CD4-positive, alpha-beta T cell treated with Interleukin-15 for 1 hour (primary cell): ENCODE data around the gene QSER1.
"Not testable (repeated sequence)": the region's sequence is repeated elsewhere in the genome, so short reads cannot be mapped to it uniquely, and the experiment has no call there.

Experiments
- DNase-seq: peaks from one replicate; pipeline ENCODE4 v3.0.0-alpha.2; 2020

QSER1 gene

DNA sequence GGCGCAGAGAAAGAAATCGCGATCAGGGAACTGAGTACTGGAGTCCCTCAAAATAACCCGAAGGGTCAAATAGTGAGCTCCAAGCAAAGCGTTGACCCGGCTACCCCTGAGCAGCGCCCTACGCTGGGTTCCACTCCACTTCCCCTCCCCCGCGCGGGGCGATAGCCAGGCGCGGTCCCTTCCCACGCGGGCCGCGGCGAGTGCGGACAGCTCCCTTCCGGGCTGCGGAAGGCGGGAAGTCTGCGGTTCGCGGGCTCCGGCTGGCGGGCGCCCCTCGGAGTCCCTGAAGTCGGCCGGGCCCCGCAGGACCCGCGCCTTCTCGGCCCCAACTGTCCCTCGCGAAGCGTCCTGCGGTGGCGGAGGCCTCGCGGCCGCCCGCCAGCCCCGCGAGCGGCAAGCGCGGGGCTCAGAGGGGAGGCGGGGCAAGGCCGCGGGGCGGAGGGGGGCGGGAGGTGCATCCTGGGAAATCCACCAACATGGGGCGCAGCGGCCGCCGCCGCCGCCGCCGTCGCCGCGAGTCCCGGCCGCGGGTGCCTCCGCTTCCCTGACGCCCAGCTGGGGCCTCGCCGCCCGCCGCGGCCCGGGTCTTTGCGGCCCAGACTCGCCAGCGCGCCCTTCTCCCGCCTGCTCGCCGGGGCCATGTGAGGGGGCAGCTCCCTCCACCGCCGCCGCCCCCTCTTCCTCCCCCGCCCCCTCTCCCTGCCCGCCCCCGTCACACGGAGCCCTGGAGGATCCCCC lies at the start of gene QSER1:
Gene QSER1, plus strand, starts transcription at position 457 of the 738 bp plus-strand sequence. CDS start 315 bp downstream, outside the sequence.
- peak; percentile 62 for DNase-seq

GRCh38 chr11:32843544-32843943 lies 49.1 kb upstream of the QSER1 start:
- no peak for DNase-seq

GRCh38 chr11:32847511-32847910 lies 45.1 kb upstream of the QSER1 start:
- DNase-seq: no peak

DNA sequence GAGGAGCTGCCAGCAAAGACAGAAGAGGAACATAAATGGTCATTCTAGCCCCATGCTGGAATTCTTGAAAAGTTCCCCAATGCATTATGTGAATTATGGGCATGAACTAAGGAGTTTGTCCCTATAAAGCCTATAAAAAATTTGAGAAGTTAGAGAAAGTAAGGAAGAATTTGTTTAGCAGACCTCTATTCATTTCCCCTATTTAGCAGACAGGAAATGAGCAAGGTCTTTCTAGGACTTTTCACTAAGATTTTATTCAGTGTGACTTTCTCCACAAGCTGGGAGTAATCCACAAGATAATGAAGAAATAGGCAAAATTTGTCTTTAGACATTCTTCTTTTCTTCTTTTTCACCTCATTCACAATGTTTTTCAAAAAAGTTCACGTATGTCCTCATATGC lies 42.9 kb upstream of the QSER1 start:
- no peak for DNase-seq

DNA sequence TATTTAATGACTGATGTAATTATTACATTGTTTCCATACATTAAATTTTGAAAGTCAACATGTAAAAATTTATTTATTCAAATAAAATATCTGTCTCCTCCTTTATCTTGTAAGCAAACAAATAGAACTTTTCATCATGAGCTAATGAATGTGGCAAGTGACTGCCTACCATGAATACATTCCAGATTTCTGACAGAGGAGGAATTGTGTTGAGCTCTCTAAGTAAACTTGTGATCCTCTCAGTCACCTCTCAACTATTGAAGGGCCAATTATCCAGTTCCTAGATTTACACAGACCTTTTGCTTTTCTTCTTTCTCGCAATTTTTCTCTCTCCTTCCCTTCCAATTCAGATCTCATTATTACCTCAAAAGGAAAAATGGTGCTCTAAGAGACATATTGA lies 41.4 kb upstream of the QSER1 start:
- no peak for DNase-seq

GRCh38 chr11:32852207-32852606 lies 40.4 kb upstream of the QSER1 start:
- no peak for DNase-seq

- DNase-seq: no peak
Observed at GRCh38 chr11:32855601-32856000, 37.0 kb upstream of the QSER1 start.

GRCh38 chr11:32858731-32859130 lies 33.9 kb upstream of the QSER1 start:
- DNase-seq: no peak

- no peak for DNase-seq
Observed at GRCh38 chr11:32861850-32862577, 30.6 kb upstream of the QSER1 start.

- DNase-seq: no peak
Observed at GRCh38 chr11:32864555-32864954, 28.1 kb upstream of the QSER1 start.

DNA sequence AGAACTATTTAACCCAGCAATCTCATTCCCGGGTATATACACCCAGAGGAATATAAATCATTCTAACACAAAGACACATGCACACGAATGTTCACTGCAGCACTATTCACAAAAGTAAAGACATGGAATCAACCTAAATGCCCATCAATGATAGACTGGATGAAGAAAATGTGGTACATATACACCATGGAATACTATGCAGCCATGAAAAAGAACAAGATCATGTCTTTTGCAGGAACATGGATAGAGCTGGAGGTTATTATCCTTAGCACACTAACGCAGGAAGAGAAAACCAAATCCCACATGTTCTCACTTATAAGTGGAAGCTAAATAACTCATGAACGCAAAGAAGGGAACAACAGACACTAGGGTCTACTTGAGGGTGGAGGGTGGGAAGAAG lies 23.9 kb upstream of the QSER1 start:
- not testable (repeated sequence) for DNase-seq

- DNase-seq: no peak
Observed at GRCh38 chr11:32870676-32871075, 21.9 kb upstream of the QSER1 start.

DNA sequence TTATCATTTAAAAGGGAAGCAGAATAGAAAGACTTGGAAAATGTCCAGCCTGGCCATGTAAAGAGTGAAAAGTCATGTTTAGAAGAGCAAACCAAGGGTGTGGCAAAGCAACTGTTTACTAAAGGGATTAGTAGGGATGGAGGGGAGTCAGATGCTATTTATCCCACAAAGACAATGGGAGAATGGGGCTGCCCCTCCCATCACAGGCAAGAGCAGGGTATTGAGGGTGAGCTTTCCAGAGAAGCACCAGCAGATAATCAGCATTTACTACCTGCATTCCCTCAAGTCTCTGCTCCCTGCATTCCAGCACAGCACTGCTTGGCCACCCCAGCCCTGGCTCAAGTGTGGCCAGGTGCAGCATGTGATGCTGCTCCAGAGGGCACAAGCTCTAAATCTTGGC lies 18.5 kb upstream of the QSER1 start:
- no peak for DNase-seq

GRCh38 chr11:32881286-32881685 lies 11.3 kb upstream of the QSER1 start:
- DNase-seq: no peak

- DNase-seq: no peak
Observed at GRCh38 chr11:32883421-32883820, 9.2 kb upstream of the QSER1 start.

GRCh38 chr11:32884023-32884422 lies 8.6 kb upstream of the QSER1 start:
- DNase-seq: no peak

GRCh38 chr11:32884770-32885384 lies 7.7 kb upstream of the QSER1 start:
- DNase-seq: no peak

DNA sequence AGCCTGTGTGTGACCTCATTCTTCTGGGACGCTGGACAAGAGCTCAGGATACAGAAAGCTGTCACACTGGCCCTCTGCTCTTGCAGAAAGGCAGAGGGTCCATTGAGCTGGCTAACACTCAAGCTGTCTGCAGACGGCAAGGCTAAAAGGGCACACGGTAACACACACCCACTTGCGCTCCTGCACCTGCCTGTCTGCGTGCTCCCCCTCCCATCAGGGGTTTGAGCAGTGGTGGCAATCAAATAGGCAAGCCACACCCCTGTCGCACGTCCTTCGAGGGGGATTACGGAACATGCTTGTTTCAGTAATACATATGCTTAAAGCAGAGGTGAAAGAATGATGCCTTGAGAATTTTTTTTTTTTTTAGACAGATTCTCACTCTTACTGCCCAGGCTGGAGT lies 7.1 kb upstream of the QSER1 start:
- DNase-seq: no peak

- DNase-seq: no peak
Observed at GRCh38 chr11:32886180-32886579, 6.4 kb upstream of the QSER1 start.

DNA sequence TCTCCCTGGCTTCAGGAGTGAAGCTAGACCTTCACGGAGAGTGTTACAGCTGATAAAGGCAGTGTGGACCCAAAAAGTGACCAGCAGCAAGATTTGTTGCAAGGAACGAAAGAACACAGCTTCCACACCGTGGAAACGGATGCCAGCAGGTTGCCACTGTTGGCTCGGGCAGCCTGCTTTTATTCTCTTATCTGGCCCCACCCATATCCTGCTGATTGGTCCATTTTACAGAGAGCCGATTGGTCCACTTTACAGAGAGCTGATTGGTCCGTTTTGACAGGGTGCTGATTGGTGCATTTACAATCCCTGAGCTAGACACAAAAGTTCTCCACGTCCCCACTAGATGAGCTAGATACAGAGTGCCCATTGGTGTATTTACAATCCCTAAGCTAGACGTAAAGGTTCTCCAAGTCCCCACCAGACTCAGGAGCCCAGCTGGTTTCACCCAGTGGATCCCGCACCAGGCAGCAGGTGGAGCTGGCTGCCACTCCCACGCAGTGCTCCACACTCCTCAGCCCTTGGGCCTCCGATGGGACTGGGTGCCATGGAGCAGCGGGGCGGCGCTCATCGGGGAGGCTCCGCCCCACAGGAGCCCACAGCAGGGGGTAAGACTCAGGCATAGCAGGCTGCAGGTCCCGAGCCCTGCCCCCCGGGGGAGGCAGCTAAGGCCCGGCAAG lies 4.8 kb upstream of the QSER1 start:
- not testable (repeated sequence) for DNase-seq

DNA sequence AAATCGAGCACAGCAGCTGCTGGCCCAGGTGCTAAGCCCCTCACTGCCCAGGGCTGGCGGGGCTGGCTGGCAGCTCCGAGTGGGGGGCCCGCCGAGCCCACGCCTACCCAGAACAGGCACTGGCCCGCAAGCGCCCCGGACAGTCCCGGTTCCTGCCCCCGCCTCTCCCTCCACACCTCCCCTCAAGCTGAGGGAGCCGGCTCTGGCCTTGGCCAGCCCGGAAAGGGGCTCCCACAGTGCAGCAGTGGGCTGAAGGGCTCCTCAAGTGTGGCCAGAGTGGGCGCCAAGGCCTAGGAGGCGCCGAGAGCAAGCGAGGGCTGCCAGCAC lies 4.3 kb upstream of the QSER1 start:
- not testable (repeated sequence) for DNase-seq

- DNase-seq: no peak
Observed at GRCh38 chr11:32888805-32889204, 3.8 kb upstream of the QSER1 start.

GRCh38 chr11:32890843-32891656 lies 1.6 kb upstream of the QSER1 start:
- no peak for DNase-seq
